GM23338 (cell line): ENCODE measurements around the gene WNT4. TPM values are rescaled to one million over a fixed set of nuclear protein-coding genes. Genes with fewer than 3 reads are reported as not detected.

Experiments used
- ATAC-seq: fragments of 200-7000 bp; cut with Tn5 transposase; 3 replicates; pipeline ENCODE4 v1.9.1; 2020
- DNase-seq: peaks from one replicate; pipeline ENCODE4 v3.0.0-alpha.2; 2015; ENCODE audit warnings: low spot score
- H2AFZ ChIP-seq: fragments of 200-600 bp; sonication (generic); 2 replicates; pipeline ENCODE4 v1.8.0; 2016; ENCODE audit warnings: antibody characterized with exemption, mild to moderate bottlenecking, moderate library complexity
- H3F3A ChIP-seq: fragments of 200-600 bp; sonication (generic); replicated peaks from 2 replicates; pipeline ENCODE4 v1.8.0; 2017; ENCODE audit warnings: antibody characterized with exemption, mixed run types, low read depth
- H3K27ac ChIP-seq: fragments of 200-600 bp; sonication (generic); 2 replicates; pipeline ENCODE4 v1.6.1; 2016; ENCODE audit warnings: low read depth
- H3K27me3 ChIP-seq: fragments of 200-600 bp; sonication (generic); 2 replicates; pipeline ENCODE4 v1.8.0; 2016; ENCODE audit warnings: mild to moderate bottlenecking, mixed run types, moderate library complexity; ENCODE audit not compliant: insufficient read depth
- H3K36me3 ChIP-seq: fragments of 200-600 bp; sonication (generic); 2 replicates; pipeline ENCODE4 v1.8.0; 2016; ENCODE audit warnings: mild to moderate bottlenecking; ENCODE audit not compliant: insufficient read depth
- H3K4me1 ChIP-seq: fragments of 200-600 bp; sonication (generic); 2 replicates; pipeline ENCODE4 v1.8.0; 2016; ENCODE audit warnings: mild to moderate bottlenecking, moderate library complexity; ENCODE audit not compliant: insufficient read depth
- H3K4me2 ChIP-seq: fragments of 200-600 bp; sonication (generic); 2 replicates; pipeline ENCODE4 v1.7.1; 2017; ENCODE audit warnings: mixed run types
- H3K4me3 ChIP-seq: fragments of 200-600 bp; sonication (generic); 2 replicates; pipeline ENCODE4 v1.6.1; 2016; ENCODE audit warnings: mixed run types
- H3K79me2 ChIP-seq: fragments of 200-600 bp; sonication (generic); replicated peaks from 2 replicates; pipeline ENCODE4 v1.8.0; 2017; ENCODE audit warnings: mild to moderate bottlenecking; ENCODE audit not compliant: insufficient read depth
- H3K9me2 ChIP-seq: fragments of 200-600 bp; sonication (generic); 2 replicates; pipeline ENCODE4 v1.8.0; 2017; ENCODE audit not compliant: insufficient read depth
- H4K20me1 ChIP-seq: fragments of 200-600 bp; sonication (generic); replicated peaks from 2 replicates; pipeline ENCODE4 v1.8.0; 2017; ENCODE audit warnings: mild to moderate bottlenecking; ENCODE audit not compliant: insufficient read depth
- H3K27ac Mint-ChIP-seq: 2 replicates; pipeline ENCODE4 v1.8.0; 2020; ENCODE audit warnings: inconsistent platforms, mild to moderate bottlenecking, moderate library complexity, mixed read lengths
- H3K27me3 Mint-ChIP-seq: 3 replicates; pipeline ENCODE4 v1.8.0; 2022; ENCODE audit warnings: low read depth, mild to moderate bottlenecking, moderate library complexity, mixed read lengths, inconsistent platforms; ENCODE audit not compliant: insufficient read depth, poor library complexity
- H3K36me3 Mint-ChIP-seq: 3 replicates; pipeline ENCODE4 v1.8.0; 2021; ENCODE audit warnings: low read depth, mild to moderate bottlenecking, inconsistent platforms, moderate library complexity, mixed read lengths
- H3K4me1 Mint-ChIP-seq: 3 replicates; pipeline ENCODE4 v1.8.0; 2020; ENCODE audit warnings: mild to moderate bottlenecking, inconsistent platforms, mixed read lengths
- H3K4me3 Mint-ChIP-seq: 3 replicates; pipeline ENCODE4 v1.8.0; 2021; ENCODE audit warnings: moderate library complexity, mild to moderate bottlenecking, inconsistent platforms, mixed read lengths
- H3K9me3 Mint-ChIP-seq: 3 replicates; pipeline ENCODE4 v1.8.0; 2020; ENCODE audit warnings: moderate library complexity, mild to moderate bottlenecking, inconsistent platforms, mixed read lengths
- EZH2phosphoT487 ChIP-seq: fragments of 200-600 bp; sonication (generic); IDR thresholded peaks from one replicate; pipeline ENCODE4 v1.8.1; 2018; ENCODE audit warnings: antibody characterized with exemption; ENCODE audit not compliant: unreplicated experiment
- JUNB ChIP-seq: IDR thresholded peaks from one replicate; pipeline ENCODE4 v1.6.1; 2016; ENCODE audit warnings: antibody characterized with exemption; ENCODE audit not compliant: unreplicated experiment
- NANOG ChIP-seq: IDR thresholded peaks from 2 replicates; pipeline ENCODE4 v1.6.1; 2016; ENCODE audit warnings: antibody characterized with exemption, borderline replicate concordance
- ZNF331 ChIP-seq: fragments of 250-450 bp; sonication (Bioruptor Pico); IDR thresholded peaks from 2 replicates; pipeline ENCODE4 v1.5.0; 2020; ENCODE audit warnings: low read depth, mild to moderate bottlenecking, moderate library complexity
- polyA plus RNA-seq: library from polyadenylated mRNA; unstranded; fragments of >200 nt; fragmentation: Nextera tagmentation; extraction: Ambion mirVana; gene quantifications from 2 replicates; pipeline ENCODE4 v1.2.1, GENCODE V29; 2016
- total RNA-seq: library from RNA; depleted of rRNA; stranded (reverse); fragments of >200 nt; shearing (Covaris generic); gene quantifications from 2 replicates; pipeline ENCODE4 v1.2.3, GENCODE V29; 2014
- TF ChIP-seq, protein P1 (sequence below), 2 experiments: fragments of 200-600 bp in 1 of 2; sonication (generic) in 1 of 2; conservative IDR thresholded peaks; 2 replicates each; pipeline versions ENCODE4 v1.5.1 to v1.6.1; 2016 to 2017; ENCODE audit warnings: antibody characterized with exemption in 2 of 2, low read depth in 2 of 2, mild to moderate bottlenecking in 2 of 2, moderate library complexity in 1 of 2

Gene WNT4
- total and polyA plus RNA-seq, 2 experiments from 2014 or later, result 0.59 to 0.79 TPM

DNA sequence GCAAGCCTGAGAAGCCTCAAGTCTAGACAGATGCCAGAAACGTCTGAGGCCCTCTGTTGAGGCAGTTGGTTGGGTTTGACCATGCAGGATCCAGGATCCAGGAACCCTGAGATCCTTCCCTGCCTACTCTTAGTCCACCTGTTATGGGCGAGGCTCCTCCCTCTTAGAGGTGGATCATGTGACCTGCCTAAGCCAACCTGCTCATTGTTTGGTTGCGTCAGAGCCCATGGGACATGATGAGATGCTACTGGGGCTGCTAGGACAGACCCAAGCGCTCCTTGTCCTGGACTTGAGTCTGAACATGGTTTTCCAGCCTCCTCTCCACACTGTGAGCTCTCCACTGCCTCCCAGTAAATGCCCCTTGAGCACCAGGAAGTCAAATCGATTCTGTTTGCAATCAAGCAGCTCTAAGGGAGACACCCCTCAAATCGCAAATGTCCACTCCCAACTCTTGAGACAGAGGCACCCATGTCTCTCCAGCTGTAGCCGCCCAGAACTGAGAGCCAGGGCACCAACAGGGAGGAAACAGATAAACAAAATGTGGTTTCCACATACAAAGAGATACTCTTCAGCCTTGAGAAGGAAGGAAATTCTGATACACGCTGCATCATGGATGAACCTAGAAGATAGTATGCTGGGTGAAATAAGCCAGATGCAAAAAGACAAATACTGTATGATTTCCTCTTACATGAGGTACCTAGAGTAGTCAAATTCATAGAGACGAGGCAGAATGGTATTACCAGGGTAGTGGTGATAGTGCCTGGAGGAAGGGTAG is 31.7 kb upstream of the WNT4 start:
- ATAC-seq, result no peak; the same call in 2 of the 3 replicates
- no peaks in the 10 kb centered on the region for H3K9me2 ChIP-seq
- H3K4me3 ChIP-seq, result no peak overlapping the region
- H3K79me2 ChIP-seq, result no peaks in the 10 kb centered on the region
- H3K9me3 Mint-ChIP-seq, result peaks cover 3% of the 10 kb centered on the region; the same call in 1 of the 3 replicates
- H3K4me1 ChIP-seq, result no peaks in the 10 kb centered on the region
- TF ChIP-seq, protein P1, sequence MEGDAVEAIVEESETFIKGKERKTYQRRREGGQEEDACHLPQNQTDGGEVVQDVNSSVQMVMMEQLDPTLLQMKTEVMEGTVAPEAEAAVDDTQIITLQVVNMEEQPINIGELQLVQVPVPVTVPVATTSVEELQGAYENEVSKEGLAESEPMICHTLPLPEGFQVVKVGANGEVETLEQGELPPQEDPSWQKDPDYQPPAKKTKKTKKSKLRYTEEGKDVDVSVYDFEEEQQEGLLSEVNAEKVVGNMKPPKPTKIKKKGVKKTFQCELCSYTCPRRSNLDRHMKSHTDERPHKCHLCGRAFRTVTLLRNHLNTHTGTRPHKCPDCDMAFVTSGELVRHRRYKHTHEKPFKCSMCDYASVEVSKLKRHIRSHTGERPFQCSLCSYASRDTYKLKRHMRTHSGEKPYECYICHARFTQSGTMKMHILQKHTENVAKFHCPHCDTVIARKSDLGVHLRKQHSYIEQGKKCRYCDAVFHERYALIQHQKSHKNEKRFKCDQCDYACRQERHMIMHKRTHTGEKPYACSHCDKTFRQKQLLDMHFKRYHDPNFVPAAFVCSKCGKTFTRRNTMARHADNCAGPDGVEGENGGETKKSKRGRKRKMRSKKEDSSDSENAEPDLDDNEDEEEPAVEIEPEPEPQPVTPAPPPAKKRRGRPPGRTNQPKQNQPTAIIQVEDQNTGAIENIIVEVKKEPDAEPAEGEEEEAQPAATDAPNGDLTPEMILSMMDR (conservative IDR thresholded peaks at IDR 0.05; ENCODE audit: low read depth in 2 of 2), result no peak
- no peak for TF ChIP-seq EZH2phosphoT487
- TF ChIP-seq NANOG, result no peak
- no peak for TF ChIP-seq ZNF331 (CRISPR knock-in tag)
- H4K20me1 ChIP-seq, result no peaks in the 10 kb centered on the region
- H3K4me1 Mint-ChIP-seq, result no peaks in the 10 kb centered on the region
- no peak overlapping the region for H3K4me3 Mint-ChIP-seq
- peaks cover 6% of the 10 kb centered on the region for H3K27me3 Mint-ChIP-seq
- H3K36me3 ChIP-seq, result no peaks in the 10 kb centered on the region
- no peak overlapping the region for H3K27ac Mint-ChIP-seq
- H2AFZ ChIP-seq, result no peak overlapping the region
- H3K27me3 ChIP-seq, result no peaks in the 10 kb centered on the region
- no peak for DNase-seq
- no peak overlapping the region for H3K27ac ChIP-seq
- no peaks in the 10 kb centered on the region for H3K36me3 Mint-ChIP-seq
- no peak overlapping the region for H3K4me2 ChIP-seq
- H3F3A ChIP-seq, result no peaks in the 10 kb centered on the region

- DNase-seq (peak; percentile 45), ATAC-seq (peak; percentile 83)
- Histone ChIP-seq H3K4me3 (no peak overlapping the region), H3K36me3 (no peaks in the 10 kb centered on the region), H3K9me2 (no peaks in the 10 kb centered on the region), H3K4me1 (no peaks in the 10 kb centered on the region), H3F3A (no peaks in the 10 kb centered on the region), H4K20me1 (no peaks in the 10 kb centered on the region), H3K4me2 (no peak overlapping the region), H3K27ac (no peak overlapping the region), H3K79me2 (no peaks in the 10 kb centered on the region), H2AFZ (no peak overlapping the region), H3K27me3 (no peaks in the 10 kb centered on the region)
- Mint-ChIP-seq H3K27ac (no peak overlapping the region), H3K36me3 (no peaks in the 10 kb centered on the region), H3K4me3 (no peak overlapping the region), H3K4me1 (no peaks in the 10 kb centered on the region), H3K27me3 (peaks cover 6% of the 10 kb centered on the region), H3K9me3 (peaks cover 3% of the 10 kb centered on the region; the same call in 1 of the 3 replicates)
- TF ChIP-seq JUNB, result no peak
- TF ChIP-seq, protein P1 (conservative IDR thresholded peaks at IDR 0.05; ENCODE audit: low read depth in 2 of 2), result peak; percentile 15 to 56; a peak in 2 of 4 replicates
Measured at GRCh38 chr1:22171951-22172715, 29.2 kb upstream of the WNT4 start.
